Neural cell (in vitro differentiated cells): ENCODE results near the gene AFF3. TPM values are rescaled to one million over a fixed set of nuclear protein-coding genes. Genes with fewer than 3 reads are reported as not detected.

Experiments
- H2AFZ ChIP-seq: fragments of 200-600, 300-800 bp; sonication (generic), shearing (Covaris generic); 2 replicates; pipeline ENCODE4 v1.6.0; 2014; ENCODE audit warnings: low read depth, mild to moderate bottlenecking, antibody characterized with exemption, low read length, moderate library complexity
- H3F3A ChIP-seq: fragments of 200-600 bp; shearing (Covaris generic); 2 replicates; pipeline ENCODE4 v1.6.1; 2016; ENCODE audit warnings: mild to moderate bottlenecking, moderate library complexity, mixed read lengths, antibody characterized with exemption, low read length; ENCODE audit not compliant: insufficient read depth, poor library complexity, severe bottlenecking
- H3K27ac ChIP-seq: fragments of 200-600, 300-800 bp; sonication (generic), shearing (Covaris generic); 2 replicates; pipeline ENCODE4 v1.5.1; 2014; ENCODE audit warnings: mild to moderate bottlenecking, low read length, moderate library complexity
- H3K27me3 ChIP-seq: fragments of 300-800, 200-600 bp; sonication (generic), shearing (Covaris generic); 2 replicates; pipeline ENCODE4 v1.6.0; 2014; ENCODE audit warnings: mild to moderate bottlenecking, low read depth, low read length, moderate library complexity; ENCODE audit not compliant: insufficient read depth
- H3K36me3 ChIP-seq: fragments of 300-800, 200-600 bp; sonication (generic), shearing (Covaris generic); 2 replicates; pipeline ENCODE4 v1.5.1; 2014; ENCODE audit warnings: mild to moderate bottlenecking, antibody characterized with exemption, low read length, moderate library complexity; ENCODE audit not compliant: insufficient read depth
- H3K4me2 ChIP-seq: fragments of 300-800, 200-600 bp; sonication (generic), shearing (Covaris generic); 2 replicates; pipeline ENCODE4 v1.6.0; 2014; ENCODE audit warnings: mild to moderate bottlenecking, low read length
- H3K4me3 ChIP-seq: fragments of 300-800, 200-600 bp; sonication (generic), shearing (Covaris generic); 2 replicates; pipeline ENCODE4 v1.5.1; 2014; ENCODE audit warnings: mild to moderate bottlenecking, low read length, moderate library complexity
- H3K79me2 ChIP-seq: fragments of 200-600 bp; shearing (Covaris generic); replicated peaks from 2 replicates; pipeline ENCODE4 v1.6.0; 2014; ENCODE audit warnings: mild to moderate bottlenecking, low read length, moderate library complexity; ENCODE audit not compliant: insufficient read depth
- H3K9ac ChIP-seq: fragments of 300-800, 200-600 bp; sonication (generic), shearing (Covaris generic); 2 replicates; pipeline ENCODE4 v1.6.1; 2016; ENCODE audit warnings: mild to moderate bottlenecking, low read length, mixed read lengths
- H3K9me2 ChIP-seq: fragments of 200-600 bp; shearing (Covaris generic); 2 replicates; pipeline ENCODE4 v1.6.1; 2016; ENCODE audit warnings: mild to moderate bottlenecking, low read length, mixed read lengths; ENCODE audit not compliant: insufficient read depth
- H3K9me3 ChIP-seq: fragments of 200-600, 300-800 bp; sonication (generic), shearing (Covaris generic); 2 replicates; pipeline ENCODE4 v1.6.1; 2016; ENCODE audit warnings: mild to moderate bottlenecking, mixed run types, low read length, moderate library complexity, mixed read lengths
- H4K20me1 ChIP-seq: fragments of 200-600 bp; shearing (Covaris generic); 2 replicates; pipeline ENCODE4 v1.6.1; 2016; ENCODE audit warnings: mild to moderate bottlenecking, mixed run types; ENCODE audit not compliant: insufficient read depth
- CTCF ChIP-seq: fragments of 450-650 bp; IDR thresholded peaks from 2 replicates; pipeline ENCODE4 v1.5.1; 2014; ENCODE audit warnings: antibody characterized with exemption, mild to moderate bottlenecking, moderate library complexity; ENCODE audit not compliant: poor library complexity, severe bottlenecking
- EP300 ChIP-seq: fragments of 450-650 bp; conservative IDR thresholded peaks from 2 replicates; pipeline ENCODE4 v1.6.1; 2014; ENCODE audit warnings: antibody characterized with exemption, mild to moderate bottlenecking, moderate library complexity; ENCODE audit not compliant: poor library complexity, severe bottlenecking
- EZH2 ChIP-seq: fragments of 200-600, 300-800 bp; shearing (Covaris generic), sonication (generic); IDR thresholded peaks from 2 replicates; pipeline ENCODE4 v1.6.1; 2014; ENCODE audit warnings: antibody characterized with exemption, low read length, borderline replicate concordance, mild to moderate bottlenecking; ENCODE audit not compliant: insufficient read depth, poor library complexity, severe bottlenecking
- MXI1 ChIP-seq: fragments of 450-650 bp; conservative IDR thresholded peaks from 2 replicates; pipeline ENCODE4 v1.6.1; 2014; ENCODE audit warnings: antibody characterized with exemption, mild to moderate bottlenecking; ENCODE audit not compliant: poor library complexity, severe bottlenecking
- POLR2AphosphoS5 ChIP-seq: IDR thresholded peaks from 2 replicates; pipeline ENCODE4 v1.6.1; 2012
- RAD21 ChIP-seq: fragments of 450-650 bp; conservative IDR thresholded peaks from 2 replicates; pipeline ENCODE4 v1.6.1; 2014; ENCODE audit warnings: antibody characterized with exemption, mild to moderate bottlenecking, moderate library complexity
- SMC3 ChIP-seq: fragments of 450-650 bp; conservative IDR thresholded peaks from 2 replicates; pipeline ENCODE4 v1.6.1; 2014; ENCODE audit warnings: antibody characterized with exemption, mild to moderate bottlenecking, moderate library complexity; ENCODE audit not compliant: poor library complexity
- TAF1 ChIP-seq: IDR thresholded peaks from 2 replicates; pipeline ENCODE4 v1.6.1; 2012; ENCODE audit warnings: low read depth
- polyA plus RNA-seq: library from polyadenylated mRNA; depleted of rRNA; stranded (reverse); fragments of >200 nt; gene quantifications from 2 replicates; pipeline ENCODE4 v1.2.3, GENCODE V29; 2014
- TF ChIP-seq, protein P1 (sequence below): IDR thresholded peaks from 2 replicates; pipeline ENCODE4 v1.6.1; 2012; ENCODE audit warnings: borderline replicate concordance

AFF3 gene
- polyA plus RNA-seq, 1 donor from 2014 or later: 5.1 TPM

GRCh38 chr2:99876956-99877355, 265.4 kb downstream of the AFF3 start:
- no peaks in the 10 kb centered on the region for H3K27me3 ChIP-seq
- no peak overlapping the region for H3K9ac ChIP-seq
- H3K79me2 ChIP-seq: no peaks in the 10 kb centered on the region
- H2AFZ ChIP-seq: no peak overlapping the region
- no peak overlapping the region for H3K4me2 ChIP-seq
- no peak overlapping the region for H3K27ac ChIP-seq
- TF ChIP-seq SMC3 (no peak), RAD21 (no peak), EP300 (no peak), CTCF (no peak), MXI1 (no peak), POLR2AphosphoS5 (no peak), EZH2 (no peak), TAF1 (no peak)
- TF ChIP-seq, protein P1, sequence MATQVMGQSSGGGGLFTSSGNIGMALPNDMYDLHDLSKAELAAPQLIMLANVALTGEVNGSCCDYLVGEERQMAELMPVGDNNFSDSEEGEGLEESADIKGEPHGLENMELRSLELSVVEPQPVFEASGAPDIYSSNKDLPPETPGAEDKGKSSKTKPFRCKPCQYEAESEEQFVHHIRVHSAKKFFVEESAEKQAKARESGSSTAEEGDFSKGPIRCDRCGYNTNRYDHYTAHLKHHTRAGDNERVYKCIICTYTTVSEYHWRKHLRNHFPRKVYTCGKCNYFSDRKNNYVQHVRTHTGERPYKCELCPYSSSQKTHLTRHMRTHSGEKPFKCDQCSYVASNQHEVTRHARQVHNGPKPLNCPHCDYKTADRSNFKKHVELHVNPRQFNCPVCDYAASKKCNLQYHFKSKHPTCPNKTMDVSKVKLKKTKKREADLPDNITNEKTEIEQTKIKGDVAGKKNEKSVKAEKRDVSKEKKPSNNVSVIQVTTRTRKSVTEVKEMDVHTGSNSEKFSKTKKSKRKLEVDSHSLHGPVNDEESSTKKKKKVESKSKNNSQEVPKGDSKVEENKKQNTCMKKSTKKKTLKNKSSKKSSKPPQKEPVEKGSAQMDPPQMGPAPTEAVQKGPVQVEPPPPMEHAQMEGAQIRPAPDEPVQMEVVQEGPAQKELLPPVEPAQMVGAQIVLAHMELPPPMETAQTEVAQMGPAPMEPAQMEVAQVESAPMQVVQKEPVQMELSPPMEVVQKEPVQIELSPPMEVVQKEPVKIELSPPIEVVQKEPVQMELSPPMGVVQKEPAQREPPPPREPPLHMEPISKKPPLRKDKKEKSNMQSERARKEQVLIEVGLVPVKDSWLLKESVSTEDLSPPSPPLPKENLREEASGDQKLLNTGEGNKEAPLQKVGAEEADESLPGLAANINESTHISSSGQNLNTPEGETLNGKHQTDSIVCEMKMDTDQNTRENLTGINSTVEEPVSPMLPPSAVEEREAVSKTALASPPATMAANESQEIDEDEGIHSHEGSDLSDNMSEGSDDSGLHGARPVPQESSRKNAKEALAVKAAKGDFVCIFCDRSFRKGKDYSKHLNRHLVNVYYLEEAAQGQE: no peak
- H3K4me3 ChIP-seq: no peak overlapping the region
- no peaks in the 10 kb centered on the region for H3K9me2 ChIP-seq
- H3F3A ChIP-seq: peaks cover under 1% of the 10 kb centered on the region
- no peaks in the 10 kb centered on the region for H3K36me3 ChIP-seq
- no peaks in the 10 kb centered on the region for H3K9me3 ChIP-seq
- H4K20me1 ChIP-seq: no peaks in the 10 kb centered on the region

GRCh38 chr2:99875627-99876201, 266.7 kb downstream of the AFF3 start:
- Histone ChIP-seq H3K36me3 (no peaks in the 10 kb centered on the region), H3K79me2 (no peaks in the 10 kb centered on the region), H2AFZ (no peak overlapping the region), H3K27me3 (no peaks in the 10 kb centered on the region), H3K9me3 (no peaks in the 10 kb centered on the region), H3K9ac (no peak overlapping the region), H4K20me1 (no peaks in the 10 kb centered on the region), H3K4me2 (no peak overlapping the region), H3F3A (no peaks in the 10 kb centered on the region), H3K4me3 (no peak overlapping the region), H3K27ac (no peak overlapping the region), H3K9me2 (no peaks in the 10 kb centered on the region)
- TF ChIP-seq TAF1 (no peak), POLR2AphosphoS5 (no peak), MXI1 (no peak), EP300 (no peak), RAD21 (no peak), CTCF (no peak), SMC3 (no peak), EZH2 (no peak)
- TF ChIP-seq, protein P1: no peak
